GM23338 (cell line): Measurements from ENCODE around the gene SPECC1L. TPM values are rescaled to one million over a fixed set of nuclear protein-coding genes. Genes with fewer than 3 reads are reported as not detected.

Source experiments
- ATAC-seq: fragments of 200-7000 bp; cut with Tn5 transposase; 3 replicates; pipeline ENCODE4 v1.9.1; 2020
- DNase-seq: peaks from one replicate; pipeline ENCODE4 v3.0.0-alpha.2; 2015; ENCODE audit warnings: low spot score
- H2AFZ ChIP-seq: fragments of 200-600 bp; sonication (generic); 2 replicates; pipeline ENCODE4 v1.8.0; 2016; ENCODE audit warnings: antibody characterized with exemption, mild to moderate bottlenecking, moderate library complexity
- H3F3A ChIP-seq: fragments of 200-600 bp; sonication (generic); replicated peaks from 2 replicates; pipeline ENCODE4 v1.8.0; 2017; ENCODE audit warnings: antibody characterized with exemption, mixed run types, low read depth
- H3K27ac ChIP-seq: fragments of 200-600 bp; sonication (generic); 2 replicates; pipeline ENCODE4 v1.6.1; 2016; ENCODE audit warnings: low read depth
- H3K27me3 ChIP-seq: fragments of 200-600 bp; sonication (generic); 2 replicates; pipeline ENCODE4 v1.8.0; 2016; ENCODE audit warnings: mild to moderate bottlenecking, mixed run types, moderate library complexity; ENCODE audit not compliant: insufficient read depth
- H3K36me3 ChIP-seq: fragments of 200-600 bp; sonication (generic); 2 replicates; pipeline ENCODE4 v1.8.0; 2016; ENCODE audit warnings: mild to moderate bottlenecking; ENCODE audit not compliant: insufficient read depth
- H3K4me1 ChIP-seq: fragments of 200-600 bp; sonication (generic); 2 replicates; pipeline ENCODE4 v1.8.0; 2016; ENCODE audit warnings: mild to moderate bottlenecking, moderate library complexity; ENCODE audit not compliant: insufficient read depth
- H3K4me2 ChIP-seq: fragments of 200-600 bp; sonication (generic); 2 replicates; pipeline ENCODE4 v1.7.1; 2017; ENCODE audit warnings: mixed run types
- H3K4me3 ChIP-seq: fragments of 200-600 bp; sonication (generic); 2 replicates; pipeline ENCODE4 v1.6.1; 2016; ENCODE audit warnings: mixed run types
- H3K79me2 ChIP-seq: fragments of 200-600 bp; sonication (generic); replicated peaks from 2 replicates; pipeline ENCODE4 v1.8.0; 2017; ENCODE audit warnings: mild to moderate bottlenecking; ENCODE audit not compliant: insufficient read depth
- H3K9me2 ChIP-seq: fragments of 200-600 bp; sonication (generic); 2 replicates; pipeline ENCODE4 v1.8.0; 2017; ENCODE audit not compliant: insufficient read depth
- H4K20me1 ChIP-seq: fragments of 200-600 bp; sonication (generic); replicated peaks from 2 replicates; pipeline ENCODE4 v1.8.0; 2017; ENCODE audit warnings: mild to moderate bottlenecking; ENCODE audit not compliant: insufficient read depth
- H3K27ac Mint-ChIP-seq: 2 replicates; pipeline ENCODE4 v1.8.0; 2020; ENCODE audit warnings: inconsistent platforms, mild to moderate bottlenecking, moderate library complexity, mixed read lengths
- H3K27me3 Mint-ChIP-seq: 3 replicates; pipeline ENCODE4 v1.8.0; 2022; ENCODE audit warnings: low read depth, mild to moderate bottlenecking, moderate library complexity, mixed read lengths, inconsistent platforms; ENCODE audit not compliant: insufficient read depth, poor library complexity
- H3K36me3 Mint-ChIP-seq: 3 replicates; pipeline ENCODE4 v1.8.0; 2021; ENCODE audit warnings: low read depth, mild to moderate bottlenecking, inconsistent platforms, moderate library complexity, mixed read lengths
- H3K4me1 Mint-ChIP-seq: 3 replicates; pipeline ENCODE4 v1.8.0; 2020; ENCODE audit warnings: mild to moderate bottlenecking, inconsistent platforms, mixed read lengths
- H3K4me3 Mint-ChIP-seq: 3 replicates; pipeline ENCODE4 v1.8.0; 2021; ENCODE audit warnings: moderate library complexity, mild to moderate bottlenecking, inconsistent platforms, mixed read lengths
- H3K9me3 Mint-ChIP-seq: 3 replicates; pipeline ENCODE4 v1.8.0; 2020; ENCODE audit warnings: moderate library complexity, mild to moderate bottlenecking, inconsistent platforms, mixed read lengths
- EZH2 ChIP-seq: fragments of 200-600 bp; sonication (generic); IDR thresholded peaks from one replicate; pipeline ENCODE4 v1.8.0; 2017; ENCODE audit warnings: antibody characterized with exemption, mild to moderate bottlenecking, low read depth; ENCODE audit not compliant: unreplicated experiment
- EZH2phosphoT487 ChIP-seq: fragments of 200-600 bp; sonication (generic); IDR thresholded peaks from one replicate; pipeline ENCODE4 v1.8.1; 2018; ENCODE audit warnings: antibody characterized with exemption; ENCODE audit not compliant: unreplicated experiment
- JUNB ChIP-seq: IDR thresholded peaks from one replicate; pipeline ENCODE4 v1.6.1; 2016; ENCODE audit warnings: antibody characterized with exemption; ENCODE audit not compliant: unreplicated experiment
- NANOG ChIP-seq: IDR thresholded peaks from 2 replicates; pipeline ENCODE4 v1.6.1; 2016; ENCODE audit warnings: antibody characterized with exemption, borderline replicate concordance
- STAT1 ChIP-seq: IDR thresholded peaks from one replicate; pipeline ENCODE4 v1.6.1; 2016; ENCODE audit warnings: antibody characterized with exemption; ENCODE audit not compliant: unreplicated experiment
- ZNF114 ChIP-seq: fragments of 250-450 bp; sonication (Bioruptor Pico); IDR thresholded peaks from 2 replicates; pipeline ENCODE4 v1.5.0; 2020; ENCODE audit warnings: mild to moderate bottlenecking, moderate library complexity
- ZNF331 ChIP-seq: fragments of 250-450 bp; sonication (Bioruptor Pico); IDR thresholded peaks from 2 replicates; pipeline ENCODE4 v1.5.0; 2020; ENCODE audit warnings: low read depth, mild to moderate bottlenecking, moderate library complexity
- polyA plus RNA-seq: library from polyadenylated mRNA; unstranded; fragments of >200 nt; fragmentation: Nextera tagmentation; extraction: Ambion mirVana; gene quantifications from 2 replicates; pipeline ENCODE4 v1.2.1, GENCODE V29; 2016
- total RNA-seq: library from RNA; depleted of rRNA; stranded (reverse); fragments of >200 nt; shearing (Covaris generic); gene quantifications from 2 replicates; pipeline ENCODE4 v1.2.3, GENCODE V29; 2014
- TF ChIP-seq, protein P1 (sequence below): IDR thresholded peaks from one replicate; pipeline ENCODE4 v1.6.1; 2018; ENCODE audit warnings: antibody characterized with exemption; ENCODE audit not compliant: unreplicated experiment
- TF ChIP-seq, protein P2 (sequence below): fragments of 250-450 bp; sonication (Bioruptor Pico); IDR thresholded peaks from 2 replicates; pipeline ENCODE4 v1.5.0; 2020; ENCODE audit warnings: mild to moderate bottlenecking, moderate library complexity
- TF ChIP-seq, protein P3 (sequence below), 2 experiments: fragments of 200-600 bp in 1 of 2; sonication (generic) in 1 of 2; conservative IDR thresholded peaks; 2 replicates each; pipeline versions ENCODE4 v1.5.1 to v1.6.1; 2016 to 2017; ENCODE audit warnings: antibody characterized with exemption in 2 of 2, low read depth in 2 of 2, mild to moderate bottlenecking in 2 of 2, moderate library complexity in 1 of 2

SPECC1L gene
- total and polyA plus RNA-seq, 2 experiments from 2014 or later = 24.3 to 44.7 TPM

DNA sequence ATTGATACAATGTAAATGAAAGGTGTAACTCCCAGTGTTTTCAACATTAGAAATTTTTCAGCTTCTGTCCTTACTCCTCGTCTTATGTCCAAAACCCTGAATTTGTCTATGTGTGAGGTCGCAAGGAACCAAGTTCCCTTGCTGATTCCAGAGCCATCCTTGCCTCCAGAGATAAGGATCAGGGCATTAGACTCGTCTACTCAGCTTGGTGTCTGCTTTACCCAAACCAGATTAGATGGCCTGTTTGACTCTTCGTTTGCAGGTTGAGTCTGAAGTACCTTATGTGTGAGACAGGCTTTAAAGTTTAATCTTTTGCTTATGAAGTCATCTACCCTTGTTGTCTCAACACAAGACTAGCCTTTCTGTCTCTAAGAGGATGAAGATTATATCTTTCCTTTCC, 55.6 kb downstream of the SPECC1L start (continued):
- TF ChIP-seq NANOG = no peak
- TF ChIP-seq, protein P1, sequence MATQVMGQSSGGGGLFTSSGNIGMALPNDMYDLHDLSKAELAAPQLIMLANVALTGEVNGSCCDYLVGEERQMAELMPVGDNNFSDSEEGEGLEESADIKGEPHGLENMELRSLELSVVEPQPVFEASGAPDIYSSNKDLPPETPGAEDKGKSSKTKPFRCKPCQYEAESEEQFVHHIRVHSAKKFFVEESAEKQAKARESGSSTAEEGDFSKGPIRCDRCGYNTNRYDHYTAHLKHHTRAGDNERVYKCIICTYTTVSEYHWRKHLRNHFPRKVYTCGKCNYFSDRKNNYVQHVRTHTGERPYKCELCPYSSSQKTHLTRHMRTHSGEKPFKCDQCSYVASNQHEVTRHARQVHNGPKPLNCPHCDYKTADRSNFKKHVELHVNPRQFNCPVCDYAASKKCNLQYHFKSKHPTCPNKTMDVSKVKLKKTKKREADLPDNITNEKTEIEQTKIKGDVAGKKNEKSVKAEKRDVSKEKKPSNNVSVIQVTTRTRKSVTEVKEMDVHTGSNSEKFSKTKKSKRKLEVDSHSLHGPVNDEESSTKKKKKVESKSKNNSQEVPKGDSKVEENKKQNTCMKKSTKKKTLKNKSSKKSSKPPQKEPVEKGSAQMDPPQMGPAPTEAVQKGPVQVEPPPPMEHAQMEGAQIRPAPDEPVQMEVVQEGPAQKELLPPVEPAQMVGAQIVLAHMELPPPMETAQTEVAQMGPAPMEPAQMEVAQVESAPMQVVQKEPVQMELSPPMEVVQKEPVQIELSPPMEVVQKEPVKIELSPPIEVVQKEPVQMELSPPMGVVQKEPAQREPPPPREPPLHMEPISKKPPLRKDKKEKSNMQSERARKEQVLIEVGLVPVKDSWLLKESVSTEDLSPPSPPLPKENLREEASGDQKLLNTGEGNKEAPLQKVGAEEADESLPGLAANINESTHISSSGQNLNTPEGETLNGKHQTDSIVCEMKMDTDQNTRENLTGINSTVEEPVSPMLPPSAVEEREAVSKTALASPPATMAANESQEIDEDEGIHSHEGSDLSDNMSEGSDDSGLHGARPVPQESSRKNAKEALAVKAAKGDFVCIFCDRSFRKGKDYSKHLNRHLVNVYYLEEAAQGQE = no peak
- TF ChIP-seq EZH2 = no peak
- no peak for TF ChIP-seq STAT1

DNA sequence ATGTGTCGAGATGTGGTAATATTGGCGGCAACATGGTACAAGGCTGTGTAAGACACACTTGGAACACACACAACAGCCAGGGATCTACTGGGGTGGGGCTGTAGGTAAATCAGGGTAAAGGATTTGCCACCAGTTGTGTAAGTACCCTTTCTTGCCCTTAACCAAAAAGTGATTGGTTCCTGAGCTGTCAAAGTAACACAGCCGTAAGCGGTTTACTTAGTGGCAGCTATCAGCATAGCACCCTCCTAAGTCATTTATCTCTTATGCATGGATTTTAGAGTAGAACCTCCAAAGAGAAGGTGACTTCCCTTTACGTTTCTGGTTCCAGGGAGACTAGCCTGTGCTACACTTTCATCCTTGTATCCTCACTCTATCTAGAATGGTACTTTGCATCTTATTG, 57.2 kb downstream of the SPECC1L start:
- peaks cover 12% of the 10 kb centered on the region; the same call in 1 of the 2 replicates for H3K79me2 ChIP-seq
- no peak overlapping the region for H2AFZ ChIP-seq
- no peaks in the 10 kb centered on the region for H3K9me2 ChIP-seq
- no peaks in the 10 kb centered on the region for H3F3A ChIP-seq
- Mint-ChIP-seq H3K4me3 (no peak overlapping the region), H3K4me1 (0 out of 3 replicates have a peak, but pooled peaks cover 2% of the 10 kb centered on the region), H3K27ac (no peak overlapping the region), H3K27me3 (peaks cover 2% of the 10 kb centered on the region), H3K36me3 (peaks cover 46% of the 10 kb centered on the region), H3K9me3 (no peaks in the 10 kb centered on the region)
- no peak overlapping the region for H3K4me2 ChIP-seq
- DNase-seq (peak; percentile 20), ATAC-seq (no peak)
- H3K27ac ChIP-seq = no peak overlapping the region
- no peaks in the 10 kb centered on the region for H3K27me3 ChIP-seq
- no peak overlapping the region for H3K4me3 ChIP-seq
- H4K20me1 ChIP-seq = no peaks in the 10 kb centered on the region; the same call in 1 of the 2 replicates
- H3K36me3 ChIP-seq = peaks cover 17% of the 10 kb centered on the region
- H3K4me1 ChIP-seq = no peaks in the 10 kb centered on the region
- TF ChIP-seq, protein P2, sequence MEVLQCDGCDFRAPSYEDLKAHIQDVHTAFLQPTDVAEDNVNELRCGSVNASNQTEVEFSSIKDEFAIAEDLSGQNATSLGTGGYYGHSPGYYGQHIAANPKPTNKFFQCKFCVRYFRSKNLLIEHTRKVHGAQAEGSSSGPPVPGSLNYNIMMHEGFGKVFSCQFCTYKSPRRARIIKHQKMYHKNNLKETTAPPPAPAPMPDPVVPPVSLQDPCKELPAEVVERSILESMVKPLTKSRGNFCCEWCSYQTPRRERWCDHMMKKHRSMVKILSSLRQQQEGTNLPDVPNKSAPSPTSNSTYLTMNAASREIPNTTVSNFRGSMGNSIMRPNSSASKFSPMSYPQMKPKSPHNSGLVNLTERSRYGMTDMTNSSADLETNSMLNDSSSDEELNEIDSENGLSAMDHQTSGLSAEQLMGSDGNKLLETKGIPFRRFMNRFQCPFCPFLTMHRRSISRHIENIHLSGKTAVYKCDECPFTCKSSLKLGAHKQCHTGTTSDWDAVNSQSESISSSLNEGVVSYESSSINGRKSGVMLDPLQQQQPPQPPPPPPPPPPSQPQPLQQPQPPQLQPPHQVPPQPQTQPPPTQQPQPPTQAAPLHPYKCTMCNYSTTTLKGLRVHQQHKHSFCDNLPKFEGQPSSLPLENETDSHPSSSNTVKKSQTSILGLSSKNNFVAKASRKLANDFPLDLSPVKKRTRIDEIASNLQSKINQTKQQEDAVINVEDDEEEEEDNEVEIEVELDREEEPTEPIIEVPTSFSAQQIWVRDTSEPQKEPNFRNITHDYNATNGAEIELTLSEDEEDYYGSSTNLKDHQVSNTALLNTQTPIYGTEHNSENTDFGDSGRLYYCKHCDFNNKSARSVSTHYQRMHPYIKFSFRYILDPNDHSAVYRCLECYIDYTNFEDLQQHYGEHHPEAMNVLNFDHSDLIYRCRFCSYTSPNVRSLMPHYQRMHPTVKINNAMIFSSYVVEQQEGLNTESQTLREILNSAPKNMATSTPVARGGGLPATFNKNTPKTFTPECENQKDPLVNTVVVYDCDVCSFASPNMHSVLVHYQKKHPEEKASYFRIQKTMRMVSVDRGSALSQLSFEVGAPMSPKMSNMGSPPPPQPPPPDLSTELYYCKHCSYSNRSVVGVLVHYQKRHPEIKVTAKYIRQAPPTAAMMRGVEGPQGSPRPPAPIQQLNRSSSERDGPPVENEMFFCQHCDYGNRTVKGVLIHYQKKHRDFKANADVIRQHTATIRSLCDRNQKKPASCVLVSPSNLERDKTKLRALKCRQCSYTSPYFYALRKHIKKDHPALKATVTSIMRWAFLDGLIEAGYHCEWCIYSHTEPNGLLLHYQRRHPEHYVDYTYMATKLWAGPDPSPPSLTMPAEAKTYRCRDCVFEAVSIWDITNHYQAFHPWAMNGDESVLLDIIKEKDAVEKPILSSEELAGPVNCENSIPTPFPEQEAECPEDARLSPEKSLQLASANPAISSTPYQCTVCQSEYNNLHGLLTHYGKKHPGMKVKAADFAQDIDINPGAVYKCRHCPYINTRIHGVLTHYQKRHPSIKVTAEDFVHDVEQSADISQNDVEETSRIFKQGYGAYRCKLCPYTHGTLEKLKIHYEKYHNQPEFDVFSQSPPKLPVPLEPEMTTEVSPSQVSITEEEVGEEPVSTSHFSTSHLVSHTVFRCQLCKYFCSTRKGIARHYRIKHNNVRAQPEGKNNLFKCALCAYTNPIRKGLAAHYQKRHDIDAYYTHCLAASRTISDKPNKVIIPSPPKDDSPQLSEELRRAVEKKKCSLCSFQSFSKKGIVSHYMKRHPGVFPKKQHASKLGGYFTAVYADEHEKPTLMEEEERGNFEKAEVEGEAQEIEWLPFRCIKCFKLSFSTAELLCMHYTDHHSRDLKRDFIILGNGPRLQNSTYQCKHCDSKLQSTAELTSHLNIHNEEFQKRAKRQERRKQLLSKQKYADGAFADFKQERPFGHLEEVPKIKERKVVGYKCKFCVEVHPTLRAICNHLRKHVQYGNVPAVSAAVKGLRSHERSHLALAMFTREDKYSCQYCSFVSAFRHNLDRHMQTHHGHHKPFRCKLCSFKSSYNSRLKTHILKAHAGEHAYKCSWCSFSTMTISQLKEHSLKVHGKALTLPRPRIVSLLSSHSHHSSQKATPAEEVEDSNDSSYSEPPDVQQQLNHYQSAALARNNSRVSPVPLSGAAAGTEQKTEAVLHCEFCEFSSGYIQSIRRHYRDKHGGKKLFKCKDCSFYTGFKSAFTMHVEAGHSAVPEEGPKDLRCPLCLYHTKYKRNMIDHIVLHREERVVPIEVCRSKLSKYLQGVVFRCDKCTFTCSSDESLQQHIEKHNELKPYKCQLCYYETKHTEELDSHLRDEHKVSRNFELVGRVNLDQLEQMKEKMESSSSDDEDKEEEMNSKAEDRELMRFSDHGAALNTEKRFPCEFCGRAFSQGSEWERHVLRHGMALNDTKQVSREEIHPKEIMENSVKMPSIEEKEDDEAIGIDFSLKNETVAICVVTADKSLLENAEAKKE (CRISPR knock-in tag) = no peak
- TF ChIP-seq, protein P3, sequence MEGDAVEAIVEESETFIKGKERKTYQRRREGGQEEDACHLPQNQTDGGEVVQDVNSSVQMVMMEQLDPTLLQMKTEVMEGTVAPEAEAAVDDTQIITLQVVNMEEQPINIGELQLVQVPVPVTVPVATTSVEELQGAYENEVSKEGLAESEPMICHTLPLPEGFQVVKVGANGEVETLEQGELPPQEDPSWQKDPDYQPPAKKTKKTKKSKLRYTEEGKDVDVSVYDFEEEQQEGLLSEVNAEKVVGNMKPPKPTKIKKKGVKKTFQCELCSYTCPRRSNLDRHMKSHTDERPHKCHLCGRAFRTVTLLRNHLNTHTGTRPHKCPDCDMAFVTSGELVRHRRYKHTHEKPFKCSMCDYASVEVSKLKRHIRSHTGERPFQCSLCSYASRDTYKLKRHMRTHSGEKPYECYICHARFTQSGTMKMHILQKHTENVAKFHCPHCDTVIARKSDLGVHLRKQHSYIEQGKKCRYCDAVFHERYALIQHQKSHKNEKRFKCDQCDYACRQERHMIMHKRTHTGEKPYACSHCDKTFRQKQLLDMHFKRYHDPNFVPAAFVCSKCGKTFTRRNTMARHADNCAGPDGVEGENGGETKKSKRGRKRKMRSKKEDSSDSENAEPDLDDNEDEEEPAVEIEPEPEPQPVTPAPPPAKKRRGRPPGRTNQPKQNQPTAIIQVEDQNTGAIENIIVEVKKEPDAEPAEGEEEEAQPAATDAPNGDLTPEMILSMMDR (conservative IDR thresholded peaks at IDR 0.05; ENCODE audit: low read depth in 2 of 2) = no peak
- TF ChIP-seq, protein P1 = no peak
- TF ChIP-seq ZNF331 (CRISPR knock-in tag) (no peak), STAT1 (no peak), EZH2phosphoT487 (no peak), JUNB (no peak), ZNF114 (CRISPR knock-in tag) (no peak), NANOG (no peak)
